GM10248 (cell line): Measurements from ENCODE around the gene UBR4.

ENCODE experiments used
- CTCF ChIA-PET: fragments of 300-600 bp; sonication (Branson Sonifier 250); formaldehyde crosslinking; extraction: SDS; loops from one replicate; lab custom pipeline; 2021; ENCODE audit warnings: antibody characterized with exemption; lab: Yijun Ruan, JAX
- POLR2A ChIA-PET: fragments of 350-650 bp; sonication (Branson Sonifier 250); formaldehyde crosslinking; extraction: SDS; loops from one replicate; lab custom pipeline; 2020; ENCODE audit warnings: antibody characterized with exemption; lab: Yijun Ruan, JAX
- DNase-seq: peaks from one replicate; pipeline ENCODE4 v3.0.0; 2012; ENCODE audit errors: extremely low spot score
- CTCF ChIP-seq: IDR thresholded peaks from 2 replicates; pipeline ENCODE4 v1.5.1; 2012; ENCODE audit warnings: mild to moderate bottlenecking, low read depth; ENCODE audit errors: extremely low read depth, missing control alignments, control extremely low read depth

Gene UBR4

GRCh38 chr1:19151537-19151936 is 58.5 kb downstream of the UBR4 start:
- ChIA-PET CTCF (interaction anchor here (2.0 kb wide), 1 partner anchor 10 kb away, joined by 5 read pairs; no protein-coding TSS in a partner anchor), POLR2A (no interaction called here)
- TF ChIP-seq CTCF, result no peak
- no peak for DNase-seq

GRCh38 chr1:19149736-19150135 is 60.3 kb downstream of the UBR4 start:
- ChIA-PET POLR2A (no interaction called here), CTCF (interaction anchor here (1.0 to 2.1 kb wide), 3 partner anchors 10 to 16 kb away, joined by 3 to 6 read pairs (median 5); no protein-coding TSS in a partner anchor)
- no peak for TF ChIP-seq CTCF
- DNase-seq, result no peak

DNA sequence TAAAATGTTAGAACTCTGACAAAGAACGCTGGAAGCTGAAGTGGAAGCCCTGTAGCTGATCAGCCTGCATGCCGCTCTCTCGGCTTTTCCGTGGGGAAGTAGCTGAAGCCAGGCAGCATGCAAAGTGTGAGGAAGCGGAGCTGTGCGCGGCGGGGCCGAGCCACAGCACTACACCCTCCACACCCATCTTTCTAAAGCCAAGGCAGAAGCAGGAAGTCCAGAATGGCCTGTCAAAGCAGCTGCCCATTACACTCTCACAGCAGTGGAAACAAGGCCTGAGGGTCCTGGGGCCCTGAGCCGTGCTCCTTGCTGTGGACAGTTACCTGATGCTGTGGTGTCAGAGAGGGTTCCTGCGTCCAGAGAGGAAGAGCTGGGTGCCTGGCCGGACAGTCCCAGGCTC is 69.6 kb downstream of the UBR4 start:
- CTCF ChIA-PET, result interaction anchor here (1.0 to 2.2 kb wide), 5 partner anchors 9 to 26 kb away, joined by 3 to 12 read pairs (median 5); no protein-coding TSS in a partner anchor
- TF ChIP-seq CTCF, result no peak
- no peak for DNase-seq
- POLR2A ChIA-PET, result interaction anchor here (0.7 to 1.0 kb wide), 2 partner anchors 13 to 16 kb away, joined by 3 to 4 read pairs; no protein-coding TSS in a partner anchor

- ChIA-PET CTCF (interaction anchor here (0.7 to 2.2 kb wide), 4 partner anchors 9 to 68 kb away, joined by 3 to 12 read pairs (median 4); no protein-coding TSS in a partner anchor), POLR2A (interaction anchor here (1.5 kb wide), 1 partner anchor 23 kb away, joined by 3 read pairs; no protein-coding TSS in a partner anchor)
- no peak for TF ChIP-seq CTCF
- no peak for DNase-seq
These were observed 70.4 kb downstream of the UBR4 start for GRCh38 chr1:19139711-19140110.

DNA sequence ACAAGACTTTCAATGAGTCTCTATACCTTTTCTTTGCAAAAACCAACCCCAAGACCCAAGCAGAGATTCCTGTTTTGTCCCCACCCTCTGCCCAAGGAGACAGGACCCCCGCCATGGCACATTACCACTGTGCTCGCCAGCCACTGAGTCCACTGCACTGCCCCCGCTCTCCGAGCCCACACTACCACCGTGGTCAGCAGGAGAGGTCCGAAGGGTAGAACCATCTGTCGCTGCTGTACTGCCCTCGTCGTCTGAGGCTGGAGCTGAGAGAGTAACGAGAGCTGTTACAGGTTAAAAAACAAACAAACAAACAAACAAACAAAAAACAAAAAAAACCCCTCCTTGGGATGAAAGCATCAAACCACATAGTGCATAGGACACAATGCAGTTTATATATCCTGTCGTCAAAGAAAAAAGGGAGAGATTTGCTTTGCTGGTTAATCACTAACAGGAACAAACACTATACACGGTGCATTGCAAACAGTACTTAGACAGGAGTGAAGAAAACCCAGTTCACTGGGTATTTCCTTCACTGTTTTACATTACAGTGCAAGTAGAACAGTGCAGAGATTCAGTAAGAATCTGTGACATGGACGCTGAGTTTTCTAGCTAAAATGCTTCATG is 71.0 kb downstream of the UBR4 start:
- ChIA-PET CTCF (interaction anchor here (0.7 to 2.2 kb wide), 5 partner anchors 10 to 69 kb away, joined by 3 to 12 read pairs (median 3); no protein-coding TSS in a partner anchor), POLR2A (interaction anchor here (1.5 kb wide), 1 partner anchor 24 kb away, joined by 3 read pairs; no protein-coding TSS in a partner anchor)
- no peak for TF ChIP-seq CTCF
- DNase-seq, result no peak

DNA sequence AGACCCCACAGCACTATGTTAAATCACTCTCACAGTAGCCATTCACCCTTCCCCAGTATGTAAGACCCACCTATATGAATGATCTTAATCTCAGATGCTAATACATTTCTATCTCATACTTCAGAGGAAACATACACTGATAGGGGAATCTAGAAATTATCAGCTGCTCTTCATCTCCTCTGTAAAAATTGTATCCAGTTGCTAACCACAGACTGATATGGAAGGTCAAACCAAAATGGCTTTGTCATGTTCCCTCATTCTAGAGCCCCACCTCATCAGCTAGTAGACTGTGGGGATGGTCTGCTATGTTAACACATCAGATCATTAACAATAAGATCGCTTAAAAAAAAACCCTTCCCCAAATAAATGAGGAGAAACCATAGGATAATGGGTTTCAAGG is 71.7 kb downstream of the UBR4 start:
- CTCF ChIA-PET, result interaction anchor here (1.3 to 2.2 kb wide), 2 partner anchors 9 to 28 kb away, joined by 4 to 12 read pairs; no protein-coding TSS in a partner anchor
- no peak for DNase-seq
- no peak for TF ChIP-seq CTCF
- POLR2A ChIA-PET, result interaction anchor here (1.5 kb wide), 1 partner anchor 24 kb away, joined by 3 read pairs; no protein-coding TSS in a partner anchor
